Cardiac septum (tissue), 1 donor: ENCODE results near the gene LYSET. TPM values are rescaled to one million over a fixed set of nuclear protein-coding genes. Genes with fewer than 3 reads are reported as not detected.
"Not testable (repeated sequence)": the region's sequence is repeated elsewhere in the genome, so short reads cannot be mapped to it uniquely, and the experiment has no call there.

Experiments used
- DNase-seq: peaks from one replicate; pipeline ENCODE4 v3.0.0-alpha.2; 2020; ENCODE audit warnings: low spot score
- intact Hi-C: fragments of 100-400 bp; cut with DNase I; formaldehyde crosslinking; loops from one replicate; pipeline ENCODE4 v1.14.0; 2022
- total RNA-seq: library from RNA; stranded (reverse); fragmentation: NEBNext Ultra II Directional; extraction: Animal tissue kit (Norgen Biotek cat#: 25700); gene quantifications from one replicate; pipeline ENCODE4 v1.2.1, GENCODE V29; 2021
- donor health status: DM: no; HTN: no; CAD: no.

The LYSET gene
- total RNA-seq, 1 donor from 2014 or later = 17.3 TPM

- DNase-seq = peak; percentile 83
- intact Hi-C loops = loop anchor here (1.0 to 10.0 kb wide), 3 partner anchors 22 to 407 kb away; partner anchors contain the start of genes BTBD7 and LYSET
Measured at GRCh38 chr14:93207468-93208308, 22.6 kb downstream of the LYSET start.

- no peak for DNase-seq
- intact Hi-C loops = no loop called here
Measured at GRCh38 chr14:93212432-93212831, 27.3 kb downstream of the LYSET start.

- intact Hi-C loops = no loop called here
Measured at GRCh38 chr14:93214598-93214997, 29.5 kb downstream of the LYSET start.

GRCh38 chr14:93219103-93219726 is 34.1 kb downstream of the LYSET start:
- no peak for DNase-seq
- intact Hi-C loops = no loop called here

More at GRCh38 chr14:93214598-93214997, 29.5 kb downstream of the LYSET start:
- DNase-seq = no peak

- intact Hi-C loops = no loop called here
Measured at GRCh38 chr14:93220509-93220908, 35.4 kb downstream of the LYSET start.

GRCh38 chr14:93223565-93223964 is 38.4 kb downstream of the LYSET start:
- no peak for DNase-seq
- intact Hi-C loops = no loop called here

More at GRCh38 chr14:93220509-93220908, 35.4 kb downstream of the LYSET start:
- DNase-seq = no peak

- intact Hi-C loops = no loop called here
- no peak for DNase-seq
Measured at GRCh38 chr14:93228550-93228949, 43.4 kb downstream of the LYSET start.

GRCh38 chr14:93230539-93230938 is 45.4 kb downstream of the LYSET start:
- intact Hi-C loops = loop anchor here (10.0 kb wide), 1 partner anchor 314 kb away; no protein-coding TSS in a partner anchor
- no peak for DNase-seq

- intact Hi-C loops = loop anchor here (10.0 kb wide), 1 partner anchor 313 kb away; no protein-coding TSS in a partner anchor
Measured at GRCh38 chr14:93231129-93231979, 46.2 kb downstream of the LYSET start.

GRCh38 chr14:93232159-93232558 is 47.0 kb downstream of the LYSET start:
- no peak for DNase-seq
- intact Hi-C loops = loop anchor here (10.0 kb wide), 1 partner anchor 313 kb away; no protein-coding TSS in a partner anchor

More at GRCh38 chr14:93231129-93231979, 46.2 kb downstream of the LYSET start:
- no peak for DNase-seq

- DNase-seq = not testable (repeated sequence)
- intact Hi-C loops = loop anchor here (10.0 kb wide), 1 partner anchor 312 kb away; no protein-coding TSS in a partner anchor
Measured at GRCh38 chr14:93233078-93233477, 48.0 kb downstream of the LYSET start.

- intact Hi-C loops = loop anchor here (10.0 kb wide), 1 partner anchor 310 kb away; no protein-coding TSS in a partner anchor
- DNase-seq = no peak
Measured at GRCh38 chr14:93234798-93235197, 49.7 kb downstream of the LYSET start.

Other genes starting within 250 kb of the LYSET start
- 77.1 TPM for gene ITPK1, start 69.4 kb upstream of the LYSET start, total RNA-seq
- 58.1 TPM for gene MOAP1, start 420 bp upstream of the LYSET start, total RNA-seq
- gene GON7, start 21.7 kb downstream of the LYSET start, total RNA-seq = 11.8 TPM
- 25.2 TPM for gene UBR7, start 21.9 kb downstream of the LYSET start, total RNA-seq
- 27.7 TPM for gene BTBD7, start 147.7 kb downstream of the LYSET start, total RNA-seq
- gene COX8C, start 161.9 kb downstream of the LYSET start, total RNA-seq = 0.67 TPM
- gene UNC79, start 245.6 kb downstream of the LYSET start, total RNA-seq = 0.51 TPM